Stimulated activated CD8-positive, alpha-beta memory T cell treated with anti-CD3 and anti-CD28 coated beads, Interleukin-12 subunit alpha, Interleukin-12 subunit beta, amount 100 ng/mL, for 1 hour (primary cell): ENCODE data around the gene CAB39.

ENCODE experiments used
- DNase-seq: peaks from one replicate; pipeline ENCODE4 v3.0.0-alpha.2; 2020; ENCODE audit warnings: low read depth

Gene CAB39

DNA sequence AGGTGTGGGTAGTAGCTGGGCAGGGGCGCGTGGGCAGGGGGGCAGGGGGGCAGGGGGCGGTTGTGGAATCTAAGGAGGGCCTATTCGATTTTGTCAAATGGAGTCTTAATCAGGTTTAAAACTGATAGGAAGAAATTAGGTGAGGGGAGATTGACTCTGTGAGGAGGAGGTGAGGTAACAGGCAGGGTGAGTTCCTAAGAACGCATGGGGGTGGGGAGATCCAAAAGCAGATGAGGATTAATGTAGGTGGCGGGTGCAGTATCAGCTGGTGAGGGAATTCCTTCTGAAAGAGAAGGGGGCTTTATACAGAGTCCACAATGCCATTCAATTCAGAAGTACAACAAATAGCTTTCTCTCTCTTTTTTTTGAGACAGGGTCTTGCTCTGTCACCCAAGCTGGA, 72.7 kb downstream of the CAB39 start:
- DNase-seq = no peak

DNA sequence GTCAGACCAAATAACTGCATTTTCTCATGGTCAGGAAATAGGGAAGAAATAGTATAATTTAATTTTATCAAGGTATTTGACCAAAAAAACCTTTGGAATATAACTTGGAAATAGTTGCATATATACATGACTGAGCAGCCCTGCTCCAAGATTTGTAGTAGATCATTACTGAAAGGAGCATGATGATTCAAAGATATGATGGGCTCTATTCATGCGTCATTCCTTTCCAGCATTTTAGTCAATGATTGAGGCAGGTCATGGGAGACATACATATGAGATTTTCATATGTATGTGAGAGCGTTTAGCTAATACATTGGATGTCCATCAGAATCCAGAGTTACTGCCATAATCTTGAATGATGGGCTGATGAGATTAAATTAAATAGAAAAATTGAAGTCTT, 74.5 kb downstream of the CAB39 start:
- no peak for DNase-seq

DNA sequence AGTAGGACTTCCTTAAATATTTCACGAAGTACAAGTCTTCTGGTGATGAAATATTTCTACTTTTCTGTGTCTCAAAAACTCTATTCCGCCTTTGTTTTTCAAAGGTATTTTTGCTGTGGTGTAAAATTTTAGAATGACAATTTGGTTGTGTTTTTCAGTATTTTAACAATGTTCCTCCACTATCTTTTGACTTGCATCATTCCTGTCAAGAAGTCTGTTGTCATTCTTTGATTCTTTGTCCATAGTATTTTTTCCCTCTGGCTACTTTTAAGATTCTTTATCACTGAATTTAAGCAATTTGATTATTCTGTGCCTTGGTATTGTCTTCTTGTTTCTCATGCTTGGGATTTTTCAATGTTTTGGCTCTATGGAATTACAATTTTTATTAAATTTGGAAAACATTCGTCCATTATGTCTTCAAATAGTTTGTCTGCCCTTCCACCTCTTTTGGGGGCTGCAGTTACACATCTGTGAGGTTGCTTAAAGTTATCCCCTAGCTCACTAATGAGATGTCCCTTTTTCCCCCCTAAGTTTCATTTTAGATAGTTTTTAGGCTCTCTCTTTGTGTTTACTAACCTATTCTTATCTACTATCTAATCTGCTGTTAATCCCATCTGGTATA, 76.0 kb downstream of the CAB39 start:
- no peak for DNase-seq

DNA sequence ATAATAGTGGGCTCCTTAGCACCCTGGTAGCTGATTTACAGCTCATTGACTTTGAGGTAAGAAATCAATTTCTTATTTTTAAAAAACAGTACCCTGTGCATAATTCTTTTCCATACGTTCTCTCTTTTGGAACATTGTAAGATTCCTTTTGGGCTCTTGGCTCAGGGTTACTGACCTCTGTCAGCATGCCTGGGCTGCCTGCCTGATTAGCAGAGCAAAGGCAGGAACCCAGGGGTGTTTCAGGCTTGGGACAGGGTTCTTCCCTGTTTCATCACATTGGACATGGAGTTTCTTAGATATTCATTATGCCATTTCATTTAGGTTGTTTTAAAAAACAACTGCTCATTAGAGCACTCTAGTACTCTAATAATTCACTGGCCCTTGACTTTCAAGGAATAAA, 78.3 kb downstream of the CAB39 start:
- DNase-seq = no peak

DNA sequence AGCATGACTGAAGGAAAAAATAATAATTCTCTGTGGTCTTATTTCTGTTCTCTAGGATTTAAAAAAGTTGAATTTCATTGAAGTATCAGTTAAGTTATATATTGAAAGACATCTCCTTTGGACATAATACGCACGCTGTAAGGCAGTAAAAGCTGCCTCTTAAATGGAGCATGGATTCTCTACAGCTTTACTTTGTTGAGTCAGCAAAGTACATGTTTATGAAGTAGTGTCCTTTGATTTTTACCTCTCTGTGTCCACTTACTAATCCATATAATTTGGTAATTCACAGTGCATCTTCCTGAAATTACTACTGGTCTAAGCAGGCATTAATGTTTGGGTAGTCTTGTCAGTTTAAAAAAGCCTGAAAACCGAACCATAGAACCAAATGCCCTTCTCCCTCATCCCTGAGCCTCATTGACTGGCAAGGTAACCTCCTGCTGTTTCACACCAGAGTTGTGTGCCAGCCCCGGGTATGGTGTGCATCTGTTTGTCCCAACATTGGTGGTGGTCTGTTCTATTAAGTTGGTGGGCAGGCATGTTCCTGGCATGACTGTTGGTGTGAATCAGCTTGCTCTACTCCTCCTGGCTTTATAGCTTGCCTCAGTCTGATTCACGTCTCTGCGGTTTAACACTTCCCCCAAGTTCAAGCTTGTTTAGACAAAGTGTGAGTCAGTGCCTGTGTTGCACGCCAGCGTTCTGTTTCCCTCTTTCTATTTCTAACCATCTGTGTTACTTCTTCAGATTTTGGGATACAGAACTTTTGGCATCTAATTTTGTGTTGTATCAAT, 81.1 kb downstream of the CAB39 start:
- peak; percentile 41 for DNase-seq

DNA sequence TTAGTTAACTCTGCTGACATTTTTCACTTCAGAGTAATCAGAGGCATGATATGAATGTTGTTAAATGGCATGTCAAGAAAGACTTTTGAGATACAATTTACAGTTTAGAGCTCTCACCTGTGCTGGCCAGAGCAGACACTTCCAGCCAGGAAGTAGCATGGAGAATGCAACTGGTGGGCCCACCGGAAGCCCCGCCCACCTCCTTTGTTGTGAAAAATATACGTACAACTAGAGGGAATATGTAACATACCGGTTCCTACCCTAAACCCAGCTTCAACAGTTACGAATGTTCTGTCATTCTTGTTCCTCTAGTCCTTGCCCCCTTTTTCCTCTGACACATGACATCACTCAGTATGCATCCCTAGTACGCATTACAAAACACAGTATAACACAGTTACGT, 81.9 kb downstream of the CAB39 start:
- DNase-seq = no peak

DNA sequence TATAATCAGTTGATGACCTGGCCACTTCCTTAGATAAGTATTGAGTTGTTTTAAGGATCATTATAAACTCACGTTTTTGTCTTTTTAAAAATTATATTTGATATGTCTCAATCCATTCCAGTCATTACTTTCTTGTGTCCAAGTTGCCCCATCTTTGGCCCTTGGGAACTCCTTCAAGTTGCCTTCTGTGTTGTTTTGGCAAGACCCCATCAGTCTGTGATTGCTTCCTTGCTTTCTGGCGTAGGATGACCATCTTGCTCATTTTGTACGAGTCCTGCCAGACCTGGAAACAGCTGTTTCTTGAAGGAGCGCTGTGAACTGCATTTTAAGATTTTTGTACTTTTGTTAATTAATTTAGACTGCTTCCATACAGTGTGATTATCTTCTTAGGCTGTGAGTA, 83.2 kb downstream of the CAB39 start:
- no peak for DNase-seq

DNA sequence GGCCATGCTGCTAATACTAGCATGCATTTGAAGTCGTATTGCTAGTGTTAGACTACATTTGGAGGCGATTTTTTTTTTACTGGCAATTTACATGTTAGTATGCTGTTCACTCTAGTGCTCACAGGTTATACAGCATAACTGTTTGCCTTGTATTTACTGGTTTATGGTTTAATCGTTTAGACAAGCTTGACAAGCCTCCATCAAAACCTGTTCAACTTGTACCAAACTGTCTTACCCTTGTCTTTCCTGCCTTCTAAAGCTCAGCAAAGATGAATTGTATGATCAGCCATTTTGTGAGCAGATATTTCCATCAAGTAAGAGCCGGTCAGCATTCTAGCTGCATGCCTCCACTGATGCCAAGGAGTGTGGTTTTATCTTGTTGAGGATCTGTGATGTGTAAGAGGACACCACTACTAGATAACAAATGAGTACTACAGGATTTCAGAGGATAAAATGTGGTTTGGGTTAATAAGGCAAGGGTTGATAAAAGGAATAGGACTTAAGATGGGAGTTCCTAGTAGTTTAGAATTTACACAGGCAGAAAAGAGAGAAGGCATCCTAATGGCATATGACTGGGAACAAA, 83.7 kb downstream of the CAB39 start:
- DNase-seq = no peak

DNA sequence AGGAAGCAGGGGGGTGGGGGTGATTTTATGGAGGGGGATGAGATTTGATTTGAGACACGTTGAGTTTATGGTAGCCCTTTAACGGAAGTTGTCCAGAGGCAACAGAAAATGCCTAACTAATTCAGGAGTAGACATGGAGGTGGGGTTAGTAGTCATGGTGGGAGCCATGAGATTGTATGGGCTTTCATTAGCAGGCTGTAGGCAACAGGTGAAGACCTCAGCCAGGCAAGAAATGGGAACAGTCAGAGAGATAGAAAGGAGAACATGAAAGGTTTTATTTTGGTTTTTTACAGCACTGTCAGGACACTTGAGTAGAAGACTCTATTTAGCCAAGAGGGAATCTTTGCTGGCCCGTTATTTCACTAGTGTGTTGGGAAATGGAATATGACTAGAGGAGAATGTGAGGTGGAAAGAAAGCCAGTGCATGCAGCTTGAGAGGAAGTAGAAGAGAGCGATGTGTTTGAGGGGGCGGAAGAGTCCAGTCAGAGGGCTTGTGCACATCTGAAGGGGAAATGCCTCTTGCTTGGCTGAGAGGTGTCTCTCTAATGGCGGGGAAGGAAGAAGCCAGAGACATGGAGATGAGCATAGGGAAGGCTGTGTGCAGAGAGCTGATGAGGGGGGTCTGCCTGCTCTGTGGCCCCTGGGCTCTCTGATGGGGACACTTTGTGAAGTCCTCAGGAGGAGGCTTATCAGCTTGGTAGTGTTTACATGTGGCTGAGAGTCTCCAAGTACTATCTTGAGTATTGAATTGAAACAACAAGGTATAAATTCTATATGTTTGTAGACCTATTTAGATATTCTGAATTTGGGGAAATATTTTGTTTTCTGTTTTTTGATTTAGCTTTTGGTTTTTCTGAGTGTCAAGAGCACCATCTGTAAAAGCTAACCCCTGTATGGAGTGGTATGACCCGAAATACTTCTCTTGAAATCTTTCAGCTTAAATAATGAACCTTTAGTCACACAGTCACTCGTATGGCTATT, 85.2 kb downstream of the CAB39 start:
- DNase-seq = no peak

DNA sequence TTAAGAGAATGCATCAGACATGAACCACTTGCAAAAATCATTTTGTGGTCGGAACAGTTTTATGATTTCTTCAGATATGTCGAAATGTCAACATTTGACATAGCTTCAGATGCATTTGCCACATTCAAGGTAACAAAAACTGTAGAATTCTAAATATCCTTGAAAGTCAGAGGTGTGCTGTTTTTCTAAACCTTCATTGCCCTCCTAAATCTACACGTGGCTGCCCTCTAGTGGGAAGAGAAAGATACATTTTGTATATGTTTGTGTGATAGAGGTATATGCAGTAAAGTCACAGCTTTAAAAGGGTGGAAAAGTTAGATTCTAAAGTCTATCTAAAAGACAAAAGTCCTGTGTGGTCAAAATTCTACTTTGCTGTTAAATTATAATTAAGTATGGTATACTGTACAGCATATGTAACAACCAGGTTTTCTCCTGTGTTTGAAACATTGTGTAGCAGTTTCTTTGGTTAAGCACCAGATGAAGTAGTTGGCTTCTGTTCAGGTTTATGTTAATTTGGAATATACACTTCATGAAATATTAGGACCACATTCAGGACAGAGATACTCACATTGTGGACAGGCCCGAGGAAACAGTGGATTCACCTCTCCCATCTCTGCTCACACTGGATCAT, 86.2 kb downstream of the CAB39 start:
- DNase-seq = peak; percentile 19

DNA sequence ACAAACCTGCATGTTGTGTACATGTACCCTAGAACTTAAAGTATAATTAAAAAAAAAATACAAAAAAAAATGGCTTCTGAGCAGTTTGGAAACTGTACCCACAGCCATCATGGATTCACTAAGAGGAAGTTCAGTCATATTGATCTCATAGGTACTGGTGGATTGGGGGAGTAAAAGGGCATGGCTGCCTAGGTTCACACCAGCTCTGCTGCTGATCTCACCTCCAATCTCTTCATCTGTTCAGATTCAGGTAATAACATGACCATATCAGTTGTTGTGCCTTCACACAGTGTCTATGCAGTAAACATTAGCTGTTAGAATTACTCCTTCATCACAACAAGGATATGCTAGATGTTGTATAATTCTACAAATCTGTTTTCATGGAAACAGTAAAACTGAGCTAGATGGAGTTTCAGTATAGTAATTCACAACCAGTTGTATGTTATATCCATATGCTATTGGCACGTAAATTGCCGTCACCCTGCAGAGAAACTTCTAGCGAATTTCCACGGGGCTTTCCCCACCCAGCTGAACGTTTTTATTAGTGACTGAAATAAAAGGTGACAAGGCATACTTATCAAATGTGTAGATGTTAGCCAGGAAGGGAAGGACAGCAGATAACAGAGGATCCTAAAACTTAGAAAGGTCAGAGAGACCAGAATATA, 92.8 kb downstream of the CAB39 start:
- no peak for DNase-seq

DNA sequence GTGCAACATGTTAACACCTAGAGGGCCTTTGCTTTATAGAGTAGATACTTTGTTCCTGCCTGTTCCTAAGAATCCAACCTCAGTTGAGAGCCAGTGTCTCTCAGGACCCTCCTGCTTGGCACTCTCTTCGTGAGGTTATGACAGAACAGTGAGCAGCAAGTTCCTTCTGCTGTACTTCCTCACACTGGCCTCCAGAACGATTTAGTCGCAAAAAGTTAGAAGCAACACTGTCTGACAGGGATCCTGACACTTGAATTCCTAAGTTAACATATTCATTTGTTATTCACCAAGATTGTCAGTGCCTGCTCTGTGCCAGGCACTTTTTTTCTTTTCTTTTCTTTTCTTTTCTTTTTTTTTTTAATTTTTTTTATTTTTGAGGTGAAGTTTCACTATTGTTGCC, 95.1 kb downstream of the CAB39 start:
- DNase-seq = no peak

DNA sequence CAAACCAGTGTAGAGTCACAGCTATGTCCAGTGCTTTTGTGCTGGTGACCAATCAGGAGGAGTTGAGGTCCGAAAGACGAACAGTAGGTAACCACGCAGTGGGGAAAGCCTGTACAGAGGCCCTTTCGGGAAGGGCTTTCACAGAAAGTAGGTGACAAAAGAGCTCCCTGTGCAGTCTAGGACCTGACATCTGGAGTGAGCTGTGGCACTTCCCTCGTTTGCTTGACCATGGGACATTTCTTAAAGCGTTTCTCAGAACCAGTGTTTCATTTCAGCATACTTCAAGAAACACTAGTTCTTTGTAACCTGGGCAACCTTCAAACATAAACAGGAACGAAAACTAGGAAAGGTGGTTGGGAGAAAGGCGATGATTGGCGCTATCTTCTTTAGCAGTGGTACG, 96.4 kb downstream of the CAB39 start:
- DNase-seq = no peak

DNA sequence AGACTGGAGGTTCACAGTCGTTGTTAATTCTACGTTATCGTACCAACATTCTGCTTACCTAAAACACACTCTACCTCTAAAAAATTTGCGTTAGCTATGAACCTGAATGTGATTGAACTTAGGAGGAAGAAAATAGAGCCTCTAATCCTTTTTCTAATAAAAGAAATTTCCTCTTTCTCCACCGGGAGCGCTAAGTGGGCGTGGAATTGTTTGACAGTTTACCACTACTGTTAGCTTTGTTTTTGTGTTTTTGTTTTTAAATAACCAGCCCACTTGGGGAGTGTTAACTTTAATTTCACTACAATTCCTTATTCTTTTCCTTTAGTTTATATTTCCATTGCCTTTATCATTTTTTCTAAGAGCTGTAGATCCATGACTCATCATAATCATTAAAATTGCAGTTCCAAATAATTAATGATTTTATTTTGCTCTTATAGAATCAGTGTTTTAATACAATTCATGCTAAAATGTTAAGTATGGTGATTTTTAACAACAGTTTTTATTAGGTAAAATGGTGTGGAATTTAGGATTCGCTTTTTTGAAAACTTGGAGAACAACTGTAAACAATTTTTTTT, 97.1 kb downstream of the CAB39 start:
- DNase-seq = no peak

DNA sequence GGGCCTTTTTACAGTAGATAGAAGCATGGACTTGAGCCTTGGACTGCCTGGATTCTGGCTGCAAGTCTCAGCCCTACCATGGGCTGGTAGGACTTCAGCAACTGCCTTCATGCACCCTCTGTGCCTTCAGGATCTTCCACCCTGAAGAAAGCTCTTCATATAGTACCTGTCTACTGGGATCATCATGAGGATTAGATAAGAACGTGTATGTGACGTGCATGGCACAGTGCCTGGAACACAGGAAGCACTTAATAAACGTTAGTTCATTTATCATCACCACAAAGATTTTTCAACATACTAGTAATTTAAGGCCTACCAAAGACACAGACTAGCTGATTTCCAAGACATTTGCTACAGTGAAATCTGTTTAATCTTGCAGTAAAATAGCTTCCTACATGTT, 98.9 kb downstream of the CAB39 start:
- no peak for DNase-seq

DNA sequence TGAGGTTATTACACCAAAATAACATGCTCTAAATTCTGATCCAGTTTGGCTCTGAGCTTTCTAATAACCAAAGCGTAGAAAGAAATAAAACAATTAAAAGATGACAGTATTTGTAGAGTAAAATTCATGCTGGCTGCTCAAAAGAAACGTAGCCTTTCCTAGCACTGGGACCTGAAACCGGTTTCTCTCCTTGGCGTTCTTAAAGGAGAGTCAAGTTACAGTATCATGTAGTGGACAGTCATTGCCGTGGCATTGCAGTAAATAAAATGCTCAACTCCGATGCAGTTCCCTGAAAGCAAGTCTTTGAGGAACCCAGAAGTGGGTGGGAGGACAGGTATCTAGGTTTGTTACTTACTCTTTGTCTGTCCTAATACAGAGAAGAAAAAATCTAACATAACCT, 99.4 kb downstream of the CAB39 start:
- no peak for DNase-seq

DNA sequence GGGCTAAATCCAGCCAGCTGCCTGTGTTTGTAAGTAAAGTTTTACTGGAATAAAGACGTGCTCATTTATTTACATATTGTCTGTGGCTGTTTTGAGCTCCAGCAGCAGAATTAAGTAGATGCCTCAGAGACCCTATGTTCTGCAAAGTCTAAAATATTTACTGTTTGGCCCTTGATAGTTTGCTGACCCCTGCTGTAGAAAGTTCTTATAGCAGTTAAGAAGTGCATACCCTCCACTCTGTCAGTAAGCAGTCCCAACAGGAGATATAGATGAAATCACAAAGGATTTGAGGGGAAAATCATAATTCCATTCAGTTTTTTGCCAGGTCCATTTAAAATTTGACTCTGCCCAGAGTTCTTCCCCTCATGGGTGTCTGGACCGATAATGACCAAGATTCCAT, 102.0 kb downstream of the CAB39 start:
- DNase-seq = no peak

DNA sequence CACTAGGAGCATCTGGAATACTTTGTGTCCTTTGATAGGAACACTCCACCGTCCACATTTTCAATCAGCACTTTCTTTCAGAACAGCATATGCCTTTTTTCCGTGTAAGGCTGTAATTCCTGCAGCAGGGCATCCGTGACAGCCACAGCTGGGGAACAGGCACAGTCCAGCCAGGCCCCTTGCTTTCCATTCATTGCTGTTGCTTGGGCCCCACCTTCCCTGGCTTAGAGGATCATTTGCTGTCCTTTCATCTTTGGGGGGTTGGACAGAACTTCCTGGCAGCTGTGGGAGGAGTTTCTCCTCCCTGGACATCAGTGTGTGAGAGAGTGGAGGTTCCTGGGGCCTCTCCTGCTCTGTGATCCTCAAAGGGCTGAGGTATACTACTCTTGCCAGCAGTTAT, 102.4 kb downstream of the CAB39 start:
- no peak for DNase-seq

DNA sequence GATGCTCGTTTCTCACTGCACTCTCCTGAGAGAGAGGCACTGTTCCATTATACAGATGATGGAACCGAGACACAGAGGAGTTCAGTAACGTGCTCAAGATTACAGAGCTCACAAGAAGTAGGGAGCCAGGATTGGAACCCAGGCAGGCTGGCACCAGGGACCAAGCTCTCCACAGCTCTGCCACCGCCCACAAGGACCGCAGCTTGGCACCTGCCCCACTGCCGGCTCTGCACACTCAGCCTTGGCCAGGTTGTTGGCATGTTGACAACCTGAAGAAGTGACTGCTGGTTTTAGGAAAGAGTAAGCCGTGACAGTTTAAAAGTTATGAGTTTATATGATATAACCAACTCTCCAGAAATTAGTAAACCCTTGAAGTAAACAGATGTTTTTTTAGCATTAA, 104.1 kb downstream of the CAB39 start:
- DNase-seq = no peak

DNA sequence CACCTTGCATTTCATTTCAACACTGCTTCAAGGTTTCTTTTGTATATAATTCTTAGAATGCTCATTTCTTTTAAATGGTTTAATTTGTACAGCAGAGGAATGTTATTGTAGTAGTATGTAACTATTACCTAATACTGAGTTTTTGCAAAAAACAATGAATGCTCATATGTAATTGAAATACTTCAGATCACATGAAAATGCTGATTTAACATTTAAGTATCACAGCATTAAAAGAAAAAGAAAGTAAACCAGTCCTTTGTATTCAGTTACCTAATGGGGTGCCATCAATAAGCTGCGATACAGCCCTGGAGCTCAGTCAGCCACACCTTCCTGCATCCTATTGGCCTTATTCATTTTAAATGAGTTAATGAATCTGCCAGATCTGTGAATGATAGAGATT, 106.8 kb downstream of the CAB39 start:
- no peak for DNase-seq
